ENCODE results near the gene FOXC1.

DNA sequence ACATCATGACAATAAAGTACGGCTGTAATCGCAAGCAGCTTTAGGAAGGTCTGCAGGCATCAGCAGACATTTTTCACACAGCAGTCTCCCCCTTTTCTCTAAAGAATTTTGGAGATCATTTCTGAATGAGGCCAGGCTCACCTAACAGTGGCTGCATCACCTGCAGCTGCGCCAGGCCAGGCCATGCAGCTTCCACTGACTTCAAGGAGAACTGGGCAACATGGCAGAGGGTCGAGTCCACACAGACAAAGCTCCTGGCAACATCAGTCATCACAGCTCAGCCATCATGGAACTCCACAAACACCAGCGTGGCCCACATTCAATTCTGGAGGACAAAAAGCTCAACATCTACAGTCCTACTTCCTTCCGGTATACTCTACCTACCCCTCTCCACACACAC, 17.8 kb upstream of the FOXC1 start:
- TF ChIP-seq, protein P1, sequence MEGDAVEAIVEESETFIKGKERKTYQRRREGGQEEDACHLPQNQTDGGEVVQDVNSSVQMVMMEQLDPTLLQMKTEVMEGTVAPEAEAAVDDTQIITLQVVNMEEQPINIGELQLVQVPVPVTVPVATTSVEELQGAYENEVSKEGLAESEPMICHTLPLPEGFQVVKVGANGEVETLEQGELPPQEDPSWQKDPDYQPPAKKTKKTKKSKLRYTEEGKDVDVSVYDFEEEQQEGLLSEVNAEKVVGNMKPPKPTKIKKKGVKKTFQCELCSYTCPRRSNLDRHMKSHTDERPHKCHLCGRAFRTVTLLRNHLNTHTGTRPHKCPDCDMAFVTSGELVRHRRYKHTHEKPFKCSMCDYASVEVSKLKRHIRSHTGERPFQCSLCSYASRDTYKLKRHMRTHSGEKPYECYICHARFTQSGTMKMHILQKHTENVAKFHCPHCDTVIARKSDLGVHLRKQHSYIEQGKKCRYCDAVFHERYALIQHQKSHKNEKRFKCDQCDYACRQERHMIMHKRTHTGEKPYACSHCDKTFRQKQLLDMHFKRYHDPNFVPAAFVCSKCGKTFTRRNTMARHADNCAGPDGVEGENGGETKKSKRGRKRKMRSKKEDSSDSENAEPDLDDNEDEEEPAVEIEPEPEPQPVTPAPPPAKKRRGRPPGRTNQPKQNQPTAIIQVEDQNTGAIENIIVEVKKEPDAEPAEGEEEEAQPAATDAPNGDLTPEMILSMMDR (CRISPR knock-in tag; IDR thresholded peaks at IDR 0.05) = no peak
- TF ChIP-seq, protein P2, sequence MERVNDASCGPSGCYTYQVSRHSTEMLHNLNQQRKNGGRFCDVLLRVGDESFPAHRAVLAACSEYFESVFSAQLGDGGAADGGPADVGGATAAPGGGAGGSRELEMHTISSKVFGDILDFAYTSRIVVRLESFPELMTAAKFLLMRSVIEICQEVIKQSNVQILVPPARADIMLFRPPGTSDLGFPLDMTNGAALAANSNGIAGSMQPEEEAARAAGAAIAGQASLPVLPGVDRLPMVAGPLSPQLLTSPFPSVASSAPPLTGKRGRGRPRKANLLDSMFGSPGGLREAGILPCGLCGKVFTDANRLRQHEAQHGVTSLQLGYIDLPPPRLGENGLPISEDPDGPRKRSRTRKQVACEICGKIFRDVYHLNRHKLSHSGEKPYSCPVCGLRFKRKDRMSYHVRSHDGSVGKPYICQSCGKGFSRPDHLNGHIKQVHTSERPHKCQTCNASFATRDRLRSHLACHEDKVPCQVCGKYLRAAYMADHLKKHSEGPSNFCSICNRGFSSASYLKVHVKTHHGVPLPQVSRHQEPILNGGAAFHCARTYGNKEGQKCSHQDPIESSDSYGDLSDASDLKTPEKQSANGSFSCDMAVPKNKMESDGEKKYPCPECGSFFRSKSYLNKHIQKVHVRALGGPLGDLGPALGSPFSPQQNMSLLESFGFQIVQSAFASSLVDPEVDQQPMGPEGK (CRISPR knock-in tag; IDR thresholded peaks at IDR 0.05) = no peak
- TF ChIP-seq, protein P3, sequence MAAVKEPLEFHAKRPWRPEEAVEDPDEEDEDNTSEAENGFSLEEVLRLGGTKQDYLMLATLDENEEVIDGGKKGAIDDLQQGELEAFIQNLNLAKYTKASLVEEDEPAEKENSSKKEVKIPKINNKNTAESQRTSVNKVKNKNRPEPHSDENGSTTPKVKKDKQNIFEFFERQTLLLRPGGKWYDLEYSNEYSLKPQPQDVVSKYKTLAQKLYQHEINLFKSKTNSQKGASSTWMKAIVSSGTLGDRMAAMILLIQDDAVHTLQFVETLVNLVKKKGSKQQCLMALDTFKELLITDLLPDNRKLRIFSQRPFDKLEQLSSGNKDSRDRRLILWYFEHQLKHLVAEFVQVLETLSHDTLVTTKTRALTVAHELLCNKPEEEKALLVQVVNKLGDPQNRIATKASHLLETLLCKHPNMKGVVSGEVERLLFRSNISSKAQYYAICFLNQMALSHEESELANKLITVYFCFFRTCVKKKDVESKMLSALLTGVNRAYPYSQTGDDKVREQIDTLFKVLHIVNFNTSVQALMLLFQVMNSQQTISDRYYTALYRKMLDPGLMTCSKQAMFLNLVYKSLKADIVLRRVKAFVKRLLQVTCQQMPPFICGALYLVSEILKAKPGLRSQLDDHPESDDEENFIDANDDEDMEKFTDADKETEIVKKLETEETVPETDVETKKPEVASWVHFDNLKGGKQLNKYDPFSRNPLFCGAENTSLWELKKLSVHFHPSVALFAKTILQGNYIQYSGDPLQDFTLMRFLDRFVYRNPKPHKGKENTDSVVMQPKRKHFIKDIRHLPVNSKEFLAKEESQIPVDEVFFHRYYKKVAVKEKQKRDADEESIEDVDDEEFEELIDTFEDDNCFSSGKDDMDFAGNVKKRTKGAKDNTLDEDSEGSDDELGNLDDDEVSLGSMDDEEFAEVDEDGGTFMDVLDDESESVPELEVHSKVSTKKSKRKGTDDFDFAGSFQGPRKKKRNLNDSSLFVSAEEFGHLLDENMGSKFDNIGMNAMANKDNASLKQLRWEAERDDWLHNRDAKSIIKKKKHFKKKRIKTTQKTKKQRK (IDR thresholded peaks at IDR 0.05; ENCODE audit: low read length) = no peak
- TF ChIP-seq KLF9 (CRISPR knock-in tag; IDR thresholded peaks at IDR 0.05; ENCODE audit: low read depth) = no peak
- no peak for TF ChIP-seq GMEB1 (CRISPR knock-in tag; IDR thresholded peaks at IDR 0.05; ENCODE audit: borderline replicate concordance)
- TF ChIP-seq MAZ (IDR thresholded peaks at IDR 0.05; ENCODE audit: borderline replicate concordance, low read depth, low read length) = no peak
- no peak for TF ChIP-seq MAZ (CRISPR knock-in tag; IDR thresholded peaks at IDR 0.05; ENCODE audit: low read depth)
- no peak for TF ChIP-seq EZH2 (conservative IDR thresholded peaks at IDR 0.05; ENCODE audit: low read depth, low read length)
- no peak for TF ChIP-seq ATM (IDR thresholded peaks at IDR 0.05; ENCODE audit: borderline replicate concordance)
- TF ChIP-seq, protein P4, sequence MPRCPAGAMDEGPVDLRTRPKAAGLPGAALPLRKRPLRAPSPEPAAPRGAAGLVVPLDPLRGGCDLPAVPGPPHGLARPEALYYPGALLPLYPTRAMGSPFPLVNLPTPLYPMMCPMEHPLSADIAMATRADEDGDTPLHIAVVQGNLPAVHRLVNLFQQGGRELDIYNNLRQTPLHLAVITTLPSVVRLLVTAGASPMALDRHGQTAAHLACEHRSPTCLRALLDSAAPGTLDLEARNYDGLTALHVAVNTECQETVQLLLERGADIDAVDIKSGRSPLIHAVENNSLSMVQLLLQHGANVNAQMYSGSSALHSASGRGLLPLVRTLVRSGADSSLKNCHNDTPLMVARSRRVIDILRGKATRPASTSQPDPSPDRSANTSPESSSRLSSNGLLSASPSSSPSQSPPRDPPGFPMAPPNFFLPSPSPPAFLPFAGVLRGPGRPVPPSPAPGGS (CRISPR knock-in tag; IDR thresholded peaks at IDR 0.05) = no peak
- no peak for TF ChIP-seq ZNF143 (CRISPR knock-in tag; IDR thresholded peaks at IDR 0.05)

Measured in HepG2 (cell line).